HepG2 (cell line): ENCODE measurements around the gene C2. TPM values are rescaled to one million over a fixed set of nuclear protein-coding genes. Genes with fewer than 3 reads are reported as not detected.

Experiments used
- DZIP1 ChIP-seq: sonication (generic); formaldehyde crosslinking; IDR thresholded peaks from 2 replicates; pipeline ENCODE4 v1.5.0; 2020; ENCODE audit warnings: mild to moderate bottlenecking, missing genetic modification reagents
- HNRNPH1 ChIP-seq: fragments of 200-400 bp; formaldehyde crosslinking; optimal IDR thresholded peaks from 2 replicates; pipeline ENCODE3; 2017; ENCODE audit warnings: mild to moderate bottlenecking, low read depth, low read length
- MED8 ChIP-seq: sonication (generic); formaldehyde crosslinking; IDR thresholded peaks from 2 replicates; pipeline ENCODE4 v1.8.1; 2023; ENCODE audit warnings: mild to moderate bottlenecking, missing genetic modification reagents; ENCODE audit not compliant: insufficient replicate concordance
- NFATC3 ChIP-seq: sonication (generic); formaldehyde crosslinking; IDR thresholded peaks from 2 replicates; pipeline ENCODE4 v1.5.1; 2020; ENCODE audit warnings: mild to moderate bottlenecking, missing genetic modification reagents
- NFIB ChIP-seq: sonication (generic); formaldehyde crosslinking; IDR thresholded peaks from 2 replicates; pipeline ENCODE4 v1.9.0; 2021; ENCODE audit warnings: missing genetic modification reagents, mild to moderate bottlenecking, borderline replicate concordance
- RBAK ChIP-seq: sonication (generic); formaldehyde crosslinking; IDR thresholded peaks from 2 replicates; pipeline ENCODE4 v1.5.1; 2020; ENCODE audit warnings: mild to moderate bottlenecking, missing genetic modification reagents
- SAP130 ChIP-seq: IDR thresholded peaks from 2 replicates; pipeline ENCODE4 v1.6.1; 2016; ENCODE audit warnings: low read depth
- TEF ChIP-seq: sonication (generic); formaldehyde crosslinking; IDR thresholded peaks from 2 replicates; pipeline ENCODE4 v1.5.0; 2020; ENCODE audit warnings: missing genetic modification reagents
- ZFP62 ChIP-seq: sonication (generic); formaldehyde crosslinking; IDR thresholded peaks from 2 replicates; pipeline ENCODE4 v1.4.0; 2020; ENCODE audit warnings: missing genetic modification reagents
- ZNF674 ChIP-seq: sonication (generic); formaldehyde crosslinking; IDR thresholded peaks from 2 replicates; pipeline ENCODE4 v1.5.0; 2020; ENCODE audit warnings: low read depth, mild to moderate bottlenecking, missing genetic modification reagents
- ZNF713 ChIP-seq: sonication (generic); formaldehyde crosslinking; IDR thresholded peaks from 2 replicates; pipeline ENCODE4 v1.4.0; 2020; ENCODE audit warnings: mild to moderate bottlenecking, missing genetic modification reagents
- ZNF878 ChIP-seq: sonication (generic); formaldehyde crosslinking; IDR thresholded peaks from 2 replicates; pipeline ENCODE4 v1.8.1; 2023; ENCODE audit warnings: mild to moderate bottlenecking, missing genetic modification reagents, moderate library complexity
- polyA plus RNA-seq, 8 experiments: library from polyadenylated mRNA; depleted of rRNA in 3 of 8; stranded (reverse) in 7 of 8; unstranded in 1 of 8; fragments of >200 nt; fragmentation: Illumina TruSeq in 4 of 8; extraction: Trizol in 4 of 8; gene quantifications; 2 replicates each; pipeline versions ENCODE4 v1.2.1 to v1.2.3, GENCODE V29; 2011 to 2016; ENCODE audit warnings: low read depth in 4 of 8, missing spikeins in 1 of 8, mixed read lengths in 1 of 8; ENCODE audit not compliant: insufficient read depth in 1 of 8
- total RNA-seq, 5 experiments: library from RNA; depleted of rRNA; stranded (reverse); fragments of >200 nt; fragmentation: Illumina TruSeq; extraction: Trizol; gene quantifications; 2 replicates each; pipeline ENCODE4 v1.2.3, GENCODE V29; 2016; ENCODE audit warnings: low read depth in 1 of 5
- TF ChIP-seq, protein P1 (sequence below): sonication (generic); formaldehyde crosslinking; IDR thresholded peaks from 2 replicates; pipeline ENCODE4 v1.9.0; 2021; ENCODE audit warnings: missing genetic modification reagents, mild to moderate bottlenecking, borderline replicate concordance
- TF ChIP-seq, protein P2 (sequence below): sonication (generic); formaldehyde crosslinking; IDR thresholded peaks from 2 replicates; pipeline ENCODE4 v1.4.0; 2020; ENCODE audit warnings: missing genetic modification reagents

C2 gene
- total and polyA plus RNA-seq, 2 of the 13 experiments (the other 11 are each of a cell fraction or from before 2014, with no cell fraction given) = 165 to 307 TPM

- TF ChIP-seq DZIP1 (CRISPR knock-in tag) (no peak), MED8 (CRISPR knock-in tag) (no peak), NFIB (CRISPR knock-in tag) (no peak), ZNF713 (CRISPR knock-in tag) (no peak; the same call in 1 of the 2 replicates), NFATC3 (CRISPR knock-in tag) (no peak), HNRNPH1 (no peak), ZFP62 (CRISPR knock-in tag) (no peak), TEF (CRISPR knock-in tag) (no peak), RBAK (CRISPR knock-in tag) (no peak), ZNF878 (no peak), ZNF674 (no peak), SAP130 (peak; percentile 66; the same call in 1 of the 2 replicates)
- TF ChIP-seq, protein P1, sequence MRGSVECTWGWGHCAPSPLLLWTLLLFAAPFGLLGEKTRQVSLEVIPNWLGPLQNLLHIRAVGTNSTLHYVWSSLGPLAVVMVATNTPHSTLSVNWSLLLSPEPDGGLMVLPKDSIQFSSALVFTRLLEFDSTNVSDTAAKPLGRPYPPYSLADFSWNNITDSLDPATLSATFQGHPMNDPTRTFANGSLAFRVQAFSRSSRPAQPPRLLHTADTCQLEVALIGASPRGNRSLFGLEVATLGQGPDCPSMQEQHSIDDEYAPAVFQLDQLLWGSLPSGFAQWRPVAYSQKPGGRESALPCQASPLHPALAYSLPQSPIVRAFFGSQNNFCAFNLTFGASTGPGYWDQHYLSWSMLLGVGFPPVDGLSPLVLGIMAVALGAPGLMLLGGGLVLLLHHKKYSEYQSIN (CRISPR knock-in tag) = no peak
- TF ChIP-seq, protein P2, sequence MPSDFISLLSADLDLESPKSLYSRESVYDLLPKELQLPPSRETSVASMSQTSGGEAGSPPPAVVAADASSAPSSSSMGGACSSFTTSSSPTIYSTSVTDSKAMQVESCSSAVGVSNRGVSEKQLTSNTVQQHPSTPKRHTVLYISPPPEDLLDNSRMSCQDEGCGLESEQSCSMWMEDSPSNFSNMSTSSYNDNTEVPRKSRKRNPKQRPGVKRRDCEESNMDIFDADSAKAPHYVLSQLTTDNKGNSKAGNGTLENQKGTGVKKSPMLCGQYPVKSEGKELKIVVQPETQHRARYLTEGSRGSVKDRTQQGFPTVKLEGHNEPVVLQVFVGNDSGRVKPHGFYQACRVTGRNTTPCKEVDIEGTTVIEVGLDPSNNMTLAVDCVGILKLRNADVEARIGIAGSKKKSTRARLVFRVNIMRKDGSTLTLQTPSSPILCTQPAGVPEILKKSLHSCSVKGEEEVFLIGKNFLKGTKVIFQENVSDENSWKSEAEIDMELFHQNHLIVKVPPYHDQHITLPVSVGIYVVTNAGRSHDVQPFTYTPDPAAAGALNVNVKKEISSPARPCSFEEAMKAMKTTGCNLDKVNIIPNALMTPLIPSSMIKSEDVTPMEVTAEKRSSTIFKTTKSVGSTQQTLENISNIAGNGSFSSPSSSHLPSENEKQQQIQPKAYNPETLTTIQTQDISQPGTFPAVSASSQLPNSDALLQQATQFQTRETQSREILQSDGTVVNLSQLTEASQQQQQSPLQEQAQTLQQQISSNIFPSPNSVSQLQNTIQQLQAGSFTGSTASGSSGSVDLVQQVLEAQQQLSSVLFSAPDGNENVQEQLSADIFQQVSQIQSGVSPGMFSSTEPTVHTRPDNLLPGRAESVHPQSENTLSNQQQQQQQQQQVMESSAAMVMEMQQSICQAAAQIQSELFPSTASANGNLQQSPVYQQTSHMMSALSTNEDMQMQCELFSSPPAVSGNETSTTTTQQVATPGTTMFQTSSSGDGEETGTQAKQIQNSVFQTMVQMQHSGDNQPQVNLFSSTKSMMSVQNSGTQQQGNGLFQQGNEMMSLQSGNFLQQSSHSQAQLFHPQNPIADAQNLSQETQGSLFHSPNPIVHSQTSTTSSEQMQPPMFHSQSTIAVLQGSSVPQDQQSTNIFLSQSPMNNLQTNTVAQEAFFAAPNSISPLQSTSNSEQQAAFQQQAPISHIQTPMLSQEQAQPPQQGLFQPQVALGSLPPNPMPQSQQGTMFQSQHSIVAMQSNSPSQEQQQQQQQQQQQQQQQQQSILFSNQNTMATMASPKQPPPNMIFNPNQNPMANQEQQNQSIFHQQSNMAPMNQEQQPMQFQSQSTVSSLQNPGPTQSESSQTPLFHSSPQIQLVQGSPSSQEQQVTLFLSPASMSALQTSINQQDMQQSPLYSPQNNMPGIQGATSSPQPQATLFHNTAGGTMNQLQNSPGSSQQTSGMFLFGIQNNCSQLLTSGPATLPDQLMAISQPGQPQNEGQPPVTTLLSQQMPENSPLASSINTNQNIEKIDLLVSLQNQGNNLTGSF = peak; percentile 87
Observed at GRCh38 chr6:31901953-31902643, 25.4 kb upstream of the C2 start, which contains the start of gene ZBTB12 (continued).
